WTC11 (cell line): Measurements from ENCODE around the gene DAB2. TPM values are rescaled to one million over a fixed set of nuclear protein-coding genes. Genes with fewer than 3 reads are reported as not detected.
"Not testable (repeated sequence)": the region's sequence is repeated elsewhere in the genome, so short reads cannot be mapped to it uniquely, and the experiment has no call there.

Experiments
- ATAC-seq: fragments of 200-7000 bp; cut with Tn5 transposase; 2 replicates; pipeline ENCODE4 v1.10.0; 2021; ENCODE audit warnings: mild to moderate bottlenecking, moderate library complexity
- CTCF ChIA-PET: fragments of 300-600 bp; sonication (Branson Sonifier 250); formaldehyde crosslinking; loops from one replicate; lab custom pipeline; 2021; ENCODE audit warnings: antibody characterized with exemption; lab: Charles Lee
- POLR2A ChIA-PET: fragments of 350-600 bp; sonication (Branson Sonifier 250); formaldehyde crosslinking; loops from one replicate; lab custom pipeline; 2021; ENCODE audit warnings: antibody characterized with exemption; lab: Charles Lee
- DNase-seq: peaks from one replicate; pipeline ENCODE4 v3.0.0; 2021; ENCODE audit warnings: low spot score
- H3K27ac Mint-ChIP-seq: 2 replicates; pipeline ENCODE4 v1.8.0; 2021; ENCODE audit warnings: mixed read lengths
- H3K27me3 Mint-ChIP-seq: 2 replicates; pipeline ENCODE4 v1.8.0; 2021; ENCODE audit warnings: low read depth, mild to moderate bottlenecking, moderate library complexity, mixed read lengths
- H3K36me3 Mint-ChIP-seq: 2 replicates; pipeline ENCODE4 v1.8.0; 2021; ENCODE audit warnings: mixed read lengths
- H3K4me1 Mint-ChIP-seq: 2 replicates; pipeline ENCODE4 v1.8.0; 2022; ENCODE audit warnings: mixed read lengths
- H3K4me3 Mint-ChIP-seq: 2 replicates; pipeline ENCODE4 v1.8.0; 2021; ENCODE audit warnings: mild to moderate bottlenecking, moderate library complexity, mixed read lengths
- H3K9me3 Mint-ChIP-seq: 2 replicates; pipeline ENCODE4 v1.8.0; 2021; ENCODE audit warnings: mixed read lengths
- ATF1 ChIP-seq: sonication (generic); formaldehyde crosslinking; IDR thresholded peaks from 2 replicates; pipeline ENCODE4 v1.8.1; 2023; ENCODE audit warnings: mild to moderate bottlenecking, moderate library complexity, missing genetic modification reagents
- ATF2 ChIP-seq: sonication (generic); formaldehyde crosslinking; IDR thresholded peaks from 2 replicates; pipeline ENCODE4 v1.8.1; 2022; ENCODE audit warnings: low read depth, missing genetic modification reagents, borderline replicate concordance
- CREM ChIP-seq: sonication (generic); formaldehyde crosslinking; IDR thresholded peaks from 2 replicates; pipeline ENCODE4 v1.8.1; 2022; ENCODE audit warnings: mild to moderate bottlenecking, missing genetic modification reagents, moderate library complexity
- EMX1 ChIP-seq: fragments of 250-450 bp; sonication (Bioruptor Pico); IDR thresholded peaks from 2 replicates; pipeline ENCODE4 v1.8.0; 2021; ENCODE audit warnings: mild to moderate bottlenecking
- ESRRA ChIP-seq: sonication (generic); formaldehyde crosslinking; IDR thresholded peaks from 2 replicates; pipeline ENCODE4 v1.8.1; 2022; ENCODE audit warnings: mild to moderate bottlenecking, missing genetic modification reagents, borderline replicate concordance
- GABPB1 ChIP-seq: sonication (generic); formaldehyde crosslinking; IDR thresholded peaks from 2 replicates; pipeline ENCODE4 v1.8.1; 2023; ENCODE audit warnings: mild to moderate bottlenecking, missing genetic modification reagents
- JUN ChIP-seq: sonication (generic); formaldehyde crosslinking; IDR thresholded peaks from 2 replicates; pipeline ENCODE4 v1.8.0; 2023; ENCODE audit warnings: mild to moderate bottlenecking, missing genetic modification reagents
- OVOL2 ChIP-seq: fragments of 250-450 bp; sonication (Bioruptor Pico); IDR thresholded peaks from 2 replicates; pipeline ENCODE4 v1.9.0; 2021; ENCODE audit warnings: mild to moderate bottlenecking, borderline replicate concordance
- RORB ChIP-seq: fragments of 250-450 bp; sonication (Bioruptor Pico); IDR thresholded peaks from 2 replicates; pipeline ENCODE4 v1.9.0; 2021; ENCODE audit warnings: mild to moderate bottlenecking
- SMAD3 ChIP-seq: sonication (generic); formaldehyde crosslinking; IDR thresholded peaks from 2 replicates; pipeline ENCODE4 v1.8.0; 2022; ENCODE audit warnings: missing genetic modification reagents, mild to moderate bottlenecking, borderline replicate concordance
- SMAD4 ChIP-seq: sonication (generic); formaldehyde crosslinking; IDR thresholded peaks from 2 replicates; pipeline ENCODE4 v1.8.0; 2022; ENCODE audit warnings: mild to moderate bottlenecking, missing genetic modification reagents
- SP1 ChIP-seq: sonication (generic); formaldehyde crosslinking; conservative IDR thresholded peaks from 2 replicates; pipeline ENCODE4 v1.8.1; 2022; ENCODE audit warnings: missing genetic modification reagents
- TCF7 ChIP-seq: sonication (generic); formaldehyde crosslinking; IDR thresholded peaks from 2 replicates; pipeline ENCODE4 v1.8.0; 2022; ENCODE audit warnings: mild to moderate bottlenecking, low read depth, missing genetic modification reagents, moderate library complexity
- ZNF138 ChIP-seq: sonication (generic); formaldehyde crosslinking; conservative IDR thresholded peaks from 2 replicates; pipeline ENCODE4 v1.8.1; 2022; ENCODE audit warnings: mild to moderate bottlenecking, moderate library complexity, missing genetic modification reagents
- ZNF232 ChIP-seq: sonication (generic); formaldehyde crosslinking; IDR thresholded peaks from 2 replicates; pipeline ENCODE4 v1.8.0; 2022; ENCODE audit warnings: mild to moderate bottlenecking, missing genetic modification reagents
- ZNF396 ChIP-seq: fragments of 250-450 bp; sonication (Bioruptor Pico); IDR thresholded peaks from 2 replicates; pipeline ENCODE4 v1.8.0; 2021; ENCODE audit warnings: mild to moderate bottlenecking, moderate library complexity, borderline replicate concordance
- ZNF423 ChIP-seq: fragments of 250-450 bp; sonication (Bioruptor Pico); IDR thresholded peaks from 2 replicates; pipeline ENCODE4 v2.1.2; 2022; ENCODE audit warnings: mild to moderate bottlenecking, moderate library complexity
- ZNF512 ChIP-seq: sonication (generic); formaldehyde crosslinking; IDR thresholded peaks from 2 replicates; pipeline ENCODE4 v1.8.1; 2022; ENCODE audit warnings: missing genetic modification reagents, borderline replicate concordance
- total RNA-seq: library from RNA; stranded (reverse); gene quantifications from 3 replicates; pipeline ENCODE4 v1.2.3, GENCODE V29; 2021
- TF ChIP-seq, protein P1 (sequence below): fragments of 250-450 bp; sonication (Bioruptor Pico); IDR thresholded peaks from 2 replicates; pipeline ENCODE4 v1.9.0; 2021; ENCODE audit warnings: mild to moderate bottlenecking
- TF ChIP-seq, protein P2 (sequence below): sonication (generic); formaldehyde crosslinking; conservative IDR thresholded peaks from 2 replicates; pipeline ENCODE4 v1.8.1; 2023; ENCODE audit warnings: mild to moderate bottlenecking, low read depth, missing genetic modification reagents, moderate library complexity
- TF ChIP-seq, protein P3 (sequence below): sonication (generic); formaldehyde crosslinking; IDR thresholded peaks from 2 replicates; pipeline ENCODE4 v1.8.1; 2022; ENCODE audit warnings: mild to moderate bottlenecking, missing genetic modification reagents, moderate library complexity, borderline replicate concordance

The DAB2 gene
- total RNA-seq, 1 experiment from 2014 or later, result 7.2 TPM

GRCh38 chr5:39405083-39405843 is 19.5 kb downstream of the DAB2 start (continued):
- TF ChIP-seq OVOL2 (no peak), ZNF512 (CRISPR knock-in tag) (no peak), GABPB1 (CRISPR knock-in tag) (no peak), ESRRA (CRISPR knock-in tag) (no peak), ATF1 (CRISPR knock-in tag) (no peak), RORB (CRISPR knock-in tag) (no peak), SMAD3 (CRISPR knock-in tag) (no peak), ZNF232 (CRISPR knock-in tag) (no peak)
- TF ChIP-seq, protein P1, sequence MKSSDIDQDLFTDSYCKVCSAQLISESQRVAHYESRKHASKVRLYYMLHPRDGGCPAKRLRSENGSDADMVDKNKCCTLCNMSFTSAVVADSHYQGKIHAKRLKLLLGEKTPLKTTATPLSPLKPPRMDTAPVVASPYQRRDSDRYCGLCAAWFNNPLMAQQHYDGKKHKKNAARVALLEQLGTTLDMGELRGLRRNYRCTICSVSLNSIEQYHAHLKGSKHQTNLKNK (CRISPR knock-in tag), result no peak

DNA sequence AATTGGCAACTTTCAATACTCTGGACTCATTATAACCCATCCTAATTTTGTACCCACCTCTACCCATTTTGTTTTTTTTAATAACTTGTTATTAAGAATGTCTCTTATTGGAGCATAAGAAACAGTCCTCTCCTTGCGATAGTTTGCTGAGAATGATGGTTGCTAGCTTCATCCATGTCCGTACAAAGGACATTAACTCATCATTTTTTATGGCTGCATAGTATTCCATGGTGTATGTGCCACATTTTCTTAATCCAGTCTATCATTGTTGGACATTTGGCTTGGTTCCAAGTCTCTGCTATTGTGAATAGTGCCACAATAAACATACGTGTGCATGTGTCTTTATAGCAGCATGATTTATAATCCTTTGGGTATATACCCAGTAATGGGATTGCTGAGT is 21.0 kb downstream of the DAB2 start:
- H3K27me3 Mint-ChIP-seq, H3K4me3 Mint-ChIP-seq, POLR2A ChIA-PET, H3K36me3 Mint-ChIP-seq, H3K27ac Mint-ChIP-seq, ATAC-seq, H3K9me3 Mint-ChIP-seq, DNase-seq: not testable (repeated sequence)
- CTCF ChIA-PET, result interaction anchor here (2.5 kb wide), 1 partner anchor 28 kb away, joined by 7 read pairs; no protein-coding TSS in a partner anchor
- peaks cover 17% of the 10 kb centered on the region; the same call in 1 of the 2 replicates for H3K4me1 Mint-ChIP-seq

DNA sequence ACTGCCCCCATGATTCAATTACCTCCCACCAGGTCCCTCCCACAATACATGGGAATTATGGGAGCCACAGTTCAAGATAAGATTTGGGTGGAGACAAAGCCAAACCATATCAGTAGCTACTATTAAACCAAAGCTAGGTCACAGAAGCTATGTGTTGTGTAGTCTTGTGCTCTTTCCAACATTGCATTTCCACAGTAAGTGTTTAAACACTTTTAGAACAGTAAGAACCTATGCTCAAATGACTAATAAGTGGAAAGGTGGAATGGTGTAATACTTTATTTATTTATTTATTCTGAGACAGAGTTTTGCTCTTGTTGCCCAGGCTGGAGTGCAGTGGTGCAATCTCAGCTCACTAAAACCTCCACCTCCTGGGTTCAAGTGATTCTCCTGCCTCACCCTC is 22.6 kb downstream of the DAB2 start:
- H3K4me3 Mint-ChIP-seq, DNase-seq, H3K9me3 Mint-ChIP-seq, H3K27ac Mint-ChIP-seq, ATAC-seq, H3K27me3 Mint-ChIP-seq, H3K36me3 Mint-ChIP-seq, POLR2A ChIA-PET: not testable (repeated sequence)
- CTCF ChIA-PET, result interaction anchor here (2.5 to 2.6 kb wide), 2 partner anchors 22 to 26 kb away, joined by 7 to 11 read pairs; partner anchors contain the start of gene DAB2
- H3K4me1 Mint-ChIP-seq, result peaks cover 17% of the 10 kb centered on the region; the same call in 1 of the 2 replicates

DNA sequence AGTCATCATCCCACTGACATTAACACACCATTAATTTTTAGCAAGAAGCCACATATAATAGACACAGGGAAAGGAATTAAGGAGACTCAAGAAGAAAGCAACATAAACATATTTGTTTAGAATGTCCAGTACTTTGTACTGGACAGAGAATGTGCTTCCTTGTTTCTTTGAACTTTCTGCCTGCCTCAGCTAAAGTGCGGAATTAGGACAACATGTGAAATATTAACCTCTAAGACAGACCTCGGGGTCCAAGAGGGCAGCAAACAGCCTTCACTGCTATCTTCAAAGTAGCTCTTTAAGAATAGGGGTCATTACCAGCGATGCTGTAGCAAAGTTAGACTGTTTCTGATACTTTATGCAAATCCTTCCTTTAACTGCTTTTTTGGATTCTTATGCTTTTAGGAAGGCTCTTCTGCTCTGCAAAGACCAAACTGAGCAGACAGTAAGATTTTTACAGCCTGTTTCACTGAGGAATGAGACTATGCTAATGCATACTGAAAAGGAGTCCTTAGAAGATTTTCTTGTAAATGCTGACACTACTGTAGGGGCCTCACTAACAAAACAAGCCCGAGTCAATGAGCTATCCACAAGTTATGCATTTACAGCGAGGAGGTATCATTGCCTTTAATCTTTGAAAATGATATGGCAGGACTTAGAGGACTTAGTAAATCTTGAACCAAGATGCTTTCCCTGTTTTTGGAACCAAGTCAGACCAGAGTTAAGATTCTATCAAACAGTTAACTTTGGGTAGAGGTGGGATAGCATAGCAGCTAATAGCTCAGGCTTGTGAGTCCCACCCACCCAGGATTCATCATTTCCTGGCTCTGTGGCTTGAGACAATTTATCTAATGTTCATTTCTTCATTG is 23.8 kb downstream of the DAB2 start:
- no peak overlapping the region for H3K27ac Mint-ChIP-seq
- H3K9me3 Mint-ChIP-seq, result no peaks in the 10 kb centered on the region
- no peak for ATAC-seq
- H3K36me3 Mint-ChIP-seq, result no peaks in the 10 kb centered on the region
- peaks cover 19% of the 10 kb centered on the region; the same call in 1 of the 2 replicates for H3K4me1 Mint-ChIP-seq
- DNase-seq, result no peak
- ChIA-PET CTCF (interaction anchor here (2.5 to 2.6 kb wide), 2 partner anchors 24 to 25 kb away, joined by 7 to 11 read pairs; partner anchors contain the start of gene DAB2), POLR2A (interaction anchor here (0.6 kb wide), 1 partner anchor 57 kb away, joined by 4 read pairs; no protein-coding TSS in a partner anchor)
- H3K4me3 Mint-ChIP-seq, result no peak overlapping the region
- no peaks in the 10 kb centered on the region for H3K27me3 Mint-ChIP-seq
- TF ChIP-seq, protein P2, sequence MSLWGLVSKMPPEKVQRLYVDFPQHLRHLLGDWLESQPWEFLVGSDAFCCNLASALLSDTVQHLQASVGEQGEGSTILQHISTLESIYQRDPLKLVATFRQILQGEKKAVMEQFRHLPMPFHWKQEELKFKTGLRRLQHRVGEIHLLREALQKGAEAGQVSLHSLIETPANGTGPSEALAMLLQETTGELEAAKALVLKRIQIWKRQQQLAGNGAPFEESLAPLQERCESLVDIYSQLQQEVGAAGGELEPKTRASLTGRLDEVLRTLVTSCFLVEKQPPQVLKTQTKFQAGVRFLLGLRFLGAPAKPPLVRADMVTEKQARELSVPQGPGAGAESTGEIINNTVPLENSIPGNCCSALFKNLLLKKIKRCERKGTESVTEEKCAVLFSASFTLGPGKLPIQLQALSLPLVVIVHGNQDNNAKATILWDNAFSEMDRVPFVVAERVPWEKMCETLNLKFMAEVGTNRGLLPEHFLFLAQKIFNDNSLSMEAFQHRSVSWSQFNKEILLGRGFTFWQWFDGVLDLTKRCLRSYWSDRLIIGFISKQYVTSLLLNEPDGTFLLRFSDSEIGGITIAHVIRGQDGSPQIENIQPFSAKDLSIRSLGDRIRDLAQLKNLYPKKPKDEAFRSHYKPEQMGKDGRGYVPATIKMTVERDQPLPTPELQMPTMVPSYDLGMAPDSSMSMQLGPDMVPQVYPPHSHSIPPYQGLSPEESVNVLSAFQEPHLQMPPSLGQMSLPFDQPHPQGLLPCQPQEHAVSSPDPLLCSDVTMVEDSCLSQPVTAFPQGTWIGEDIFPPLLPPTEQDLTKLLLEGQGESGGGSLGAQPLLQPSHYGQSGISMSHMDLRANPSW (CRISPR knock-in tag), result no peak
- TF ChIP-seq, protein P3, sequence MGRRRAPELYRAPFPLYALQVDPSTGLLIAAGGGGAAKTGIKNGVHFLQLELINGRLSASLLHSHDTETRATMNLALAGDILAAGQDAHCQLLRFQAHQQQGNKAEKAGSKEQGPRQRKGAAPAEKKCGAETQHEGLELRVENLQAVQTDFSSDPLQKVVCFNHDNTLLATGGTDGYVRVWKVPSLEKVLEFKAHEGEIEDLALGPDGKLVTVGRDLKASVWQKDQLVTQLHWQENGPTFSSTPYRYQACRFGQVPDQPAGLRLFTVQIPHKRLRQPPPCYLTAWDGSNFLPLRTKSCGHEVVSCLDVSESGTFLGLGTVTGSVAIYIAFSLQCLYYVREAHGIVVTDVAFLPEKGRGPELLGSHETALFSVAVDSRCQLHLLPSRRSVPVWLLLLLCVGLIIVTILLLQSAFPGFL (CRISPR knock-in tag), result no peak
- no peak for TF ChIP-seq CREM (CRISPR knock-in tag)
- no peak for TF ChIP-seq ZNF138 (CRISPR knock-in tag)
- TF ChIP-seq OVOL2, result no peak
- TF ChIP-seq ATF2 (CRISPR knock-in tag), result no peak
- TF ChIP-seq ZNF423 (CRISPR knock-in tag), result no peak
- TF ChIP-seq TCF7 (CRISPR knock-in tag), result no peak
- TF ChIP-seq RORB (CRISPR knock-in tag), result no peak
- no peak for TF ChIP-seq SP1 (CRISPR knock-in tag)
- no peak for TF ChIP-seq ZNF396 (CRISPR knock-in tag)
- TF ChIP-seq JUN (CRISPR knock-in tag), result no peak
- no peak for TF ChIP-seq EMX1 (CRISPR knock-in tag)
- TF ChIP-seq SMAD4 (CRISPR knock-in tag), result no peak
